ENCODE measurements around the gene KLHL36.

Gene KLHL36

GRCh38 chr16:84648595-84649510, 542 bp downstream of the KLHL36 start:
- no peak for DNase-seq

DNA sequence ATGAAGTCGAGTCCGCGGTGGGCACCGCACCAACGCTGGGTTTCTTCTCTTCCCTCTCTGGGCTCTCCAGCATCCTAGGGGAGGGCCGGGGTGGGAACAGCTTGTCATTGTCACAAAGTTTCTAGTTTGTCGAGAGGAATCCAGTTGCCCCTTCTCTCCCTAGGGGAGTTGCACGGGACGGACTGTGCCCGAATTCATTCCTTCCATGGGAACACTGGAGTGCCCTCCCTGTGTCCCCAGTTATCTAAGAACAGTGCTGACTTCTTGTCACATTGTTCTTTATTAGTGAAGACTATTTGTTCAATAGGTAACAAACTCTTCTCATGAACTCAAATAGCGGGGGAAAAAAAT, 1.2 kb downstream of the KLHL36 start:
- no peak for DNase-seq

DNA sequence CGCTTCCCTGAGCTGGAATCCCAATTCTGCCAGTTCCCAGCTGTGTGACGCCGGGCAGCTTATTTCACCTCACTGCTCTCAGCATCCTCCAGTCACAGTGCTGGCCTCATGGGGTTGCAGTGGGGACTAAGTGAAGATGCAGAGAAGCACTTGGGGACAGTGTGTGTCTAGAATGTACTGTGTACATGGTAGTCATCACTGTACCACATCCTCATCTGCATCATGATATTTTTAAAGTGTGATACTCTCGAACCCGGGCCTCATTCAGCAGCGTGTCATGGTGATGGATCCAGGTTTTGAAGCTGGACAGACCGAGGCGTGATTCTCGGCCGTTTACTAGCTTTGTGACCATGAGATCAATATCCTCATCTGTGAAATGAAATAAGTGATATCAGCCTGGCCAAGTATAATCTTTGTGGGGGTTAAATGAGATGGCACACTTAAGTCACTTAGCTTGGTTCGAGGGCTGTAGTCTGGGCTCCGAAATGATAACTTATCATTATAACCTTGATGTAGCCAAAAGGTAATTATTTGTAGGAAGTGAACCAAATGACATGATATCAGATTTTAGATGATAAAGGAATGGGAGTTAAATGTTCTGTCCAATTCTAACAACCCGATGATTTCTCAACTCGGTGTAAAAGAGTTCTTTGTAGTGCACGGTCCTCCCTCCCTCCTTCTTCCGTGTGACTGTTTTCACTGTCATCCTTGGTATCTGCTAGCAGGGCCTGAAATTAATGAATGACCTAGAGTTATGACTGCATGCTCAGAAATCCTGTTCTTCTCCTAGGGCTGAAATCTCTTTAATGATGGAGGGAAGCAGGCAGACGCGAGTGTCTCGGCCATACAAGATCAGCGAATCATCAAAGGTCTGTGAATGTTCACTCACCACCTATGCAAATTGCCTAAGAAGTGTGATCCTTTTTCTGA, 2.0 kb downstream of the KLHL36 start:
- no peak for DNase-seq

- peak; percentile 70 for DNase-seq
Measured at GRCh38 chr16:84652566-84652965, 4.3 kb downstream of the KLHL36 start.

- DNase-seq = no peak
Measured at GRCh38 chr16:84654238-84654637, 5.9 kb downstream of the KLHL36 start.

DNA sequence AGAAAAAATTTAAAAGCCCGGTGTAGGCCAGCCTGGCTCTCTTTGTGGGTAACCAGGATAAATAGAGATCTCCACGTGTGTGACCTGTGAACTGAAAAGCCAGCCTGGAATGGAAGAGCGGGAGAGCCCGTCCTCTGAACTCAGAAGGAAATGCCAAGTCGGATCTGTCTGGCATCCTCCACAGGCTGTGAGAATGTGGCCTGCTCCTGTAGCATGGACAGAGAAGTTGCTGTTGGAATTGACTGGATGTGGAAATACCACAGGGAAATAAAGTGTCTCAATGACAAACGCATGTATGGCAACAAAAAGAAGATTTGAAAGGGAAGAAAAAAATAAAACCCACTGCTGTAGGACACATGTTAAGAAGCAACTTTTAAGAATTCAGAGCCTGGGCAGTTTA, 6.7 kb downstream of the KLHL36 start:
- no peak for DNase-seq

GRCh38 chr16:84656649-84657048, 8.3 kb downstream of the KLHL36 start:
- no peak for DNase-seq

- no peak for DNase-seq
Measured at GRCh38 chr16:84657229-84657837, 9.0 kb downstream of the KLHL36 start.

- no peak for DNase-seq
Measured at GRCh38 chr16:84658690-84659089, 10.4 kb downstream of the KLHL36 start.

GRCh38 chr16:84659656-84660300, 11.5 kb downstream of the KLHL36 start:
- no peak for DNase-seq

DNA sequence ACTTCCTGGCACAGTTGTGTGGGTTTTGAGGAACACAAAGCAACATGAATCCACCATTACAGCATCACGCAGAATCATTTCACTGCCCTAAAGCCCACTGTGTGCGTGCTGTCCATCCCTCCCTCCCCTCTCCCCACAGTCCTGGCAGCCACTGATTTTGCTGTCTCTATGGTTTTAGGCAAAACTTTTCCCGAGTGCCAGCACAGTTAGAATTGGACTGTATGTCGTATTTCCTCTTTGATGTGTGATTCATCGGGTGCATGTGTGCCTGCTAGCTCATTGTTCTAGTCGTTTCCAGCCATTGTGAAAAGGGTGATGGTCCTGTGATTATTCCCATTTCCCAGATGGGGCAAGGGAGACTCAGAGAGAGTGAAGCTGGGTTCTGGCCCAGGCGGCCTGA, 12.7 kb downstream of the KLHL36 start:
- DNase-seq = no peak

- DNase-seq = no peak
Measured at GRCh38 chr16:84661418-84662060, 13.2 kb downstream of the KLHL36 start.

DNA sequence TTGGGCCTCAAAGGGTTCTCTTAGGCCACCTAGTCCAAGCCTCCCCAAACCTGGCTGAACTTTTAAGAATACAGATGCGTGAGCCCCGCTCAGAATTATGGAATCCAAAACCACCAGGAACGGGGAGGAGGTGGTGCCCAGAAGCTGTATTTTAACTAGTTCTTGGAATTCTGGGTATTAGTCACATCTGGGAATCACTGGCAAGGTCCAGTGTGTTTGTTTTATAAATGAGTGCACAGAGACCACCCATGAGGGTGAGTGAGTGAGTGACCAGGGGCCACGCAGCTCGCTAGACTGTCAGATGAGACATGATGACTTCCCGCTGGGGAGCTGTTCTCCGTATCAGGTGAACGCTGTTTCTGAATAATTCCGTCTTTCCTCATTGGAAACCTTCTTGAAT, 14.2 kb downstream of the KLHL36 start:
- no peak for DNase-seq

DNA sequence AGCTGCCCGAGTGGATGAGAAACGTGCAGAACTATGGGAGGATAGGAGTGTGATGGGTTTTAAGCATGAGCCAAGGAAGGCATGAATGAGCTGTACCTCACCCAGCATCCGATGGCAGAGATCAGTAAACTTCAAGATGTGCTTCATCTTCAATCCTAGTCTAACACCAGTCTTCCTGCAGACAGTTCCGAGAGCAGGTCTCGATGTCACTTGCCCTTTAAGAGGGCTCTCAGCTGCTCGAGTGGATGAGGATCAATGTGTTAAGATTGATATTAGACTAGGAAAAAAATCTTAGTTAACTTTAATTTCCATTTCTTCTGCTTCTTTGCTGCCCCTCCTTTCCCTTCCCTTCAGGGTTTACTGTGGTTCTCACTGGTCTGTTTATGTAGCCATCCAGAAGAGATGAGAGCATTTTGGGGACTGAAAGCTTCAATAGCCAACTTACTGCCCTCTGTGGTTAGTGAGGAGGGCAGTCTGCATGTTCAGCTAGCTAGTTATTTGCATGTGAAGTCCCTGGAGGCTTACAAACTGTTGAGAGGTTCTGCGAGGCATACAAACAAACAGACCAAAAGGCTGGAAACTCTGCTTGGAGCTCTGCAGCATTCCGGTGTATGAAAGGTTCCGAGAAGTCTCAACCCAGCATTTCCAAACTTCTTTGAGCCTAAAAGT, 15.3 kb downstream of the KLHL36 start:
- no peak for DNase-seq

GRCh38 chr16:84665359-84665758, 17.0 kb downstream of the KLHL36 start:
- DNase-seq = no peak

DNA sequence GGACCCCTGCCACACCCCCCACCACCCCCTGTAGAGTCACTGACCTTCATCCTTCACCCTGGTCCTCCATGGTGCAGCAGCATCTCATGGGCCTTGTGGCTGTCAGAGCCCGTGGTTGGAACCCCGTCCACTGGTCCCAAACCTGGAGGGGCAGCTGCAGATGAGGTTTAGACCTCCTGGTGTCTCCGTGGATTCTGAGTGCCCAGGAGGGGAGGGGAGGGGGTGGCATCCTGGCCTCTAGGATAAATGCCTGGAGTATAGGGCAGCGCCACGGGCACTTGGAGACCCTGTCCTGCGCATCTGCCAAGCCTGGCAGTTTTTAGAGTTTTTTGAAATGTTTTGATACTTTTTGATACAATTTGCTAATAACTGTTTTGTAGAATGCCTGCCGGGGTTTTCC, 17.5 kb downstream of the KLHL36 start:
- DNase-seq = no peak

- no peak for DNase-seq
Measured at GRCh38 chr16:84667600-84668309, 19.4 kb downstream of the KLHL36 start.

- no peak for DNase-seq
Measured at GRCh38 chr16:84670063-84670462, 21.8 kb downstream of the KLHL36 start.

- peak; percentile 61 for DNase-seq
Measured at GRCh38 chr16:84672276-84673202, 24.2 kb downstream of the KLHL36 start.

- DNase-seq = peak; percentile 54
Measured at GRCh38 chr16:84673203-84673535, 24.9 kb downstream of the KLHL36 start.

Measured in MV-4-11 (cell line).